Right atrium auricular region (tissue), 2 donors: Measurements from ENCODE around the gene CAMK1G. TPM values are rescaled to one million over a fixed set of nuclear protein-coding genes. Genes with fewer than 3 reads are reported as not detected.

Source experiments
- DNase-seq: peaks from one replicate; pipeline ENCODE4 v3.0.0-alpha.2; 2019; ENCODE audit warnings: low spot score
- H3K27ac ChIP-seq, 2 donors: fragments of 200-600 bp; sonication (generic); 1 replicate in 1 of 2; 2 replicates in 1 of 2; pipeline ENCODE4 v1.5.1; 2016 to 2019
- H3K27me3 ChIP-seq, 2 donors: fragments of 200-600 bp; sonication (generic); one replicate each; pipeline versions ENCODE4 v1.5.1 to v1.6.0; 2017 to 2019
- H3K36me3 ChIP-seq: fragments of 200-600 bp; sonication (generic); one replicate; pipeline ENCODE4 v1.5.1; 2016
- H3K4me1 ChIP-seq, 2 donors: fragments of 200-600 bp; sonication (generic); one replicate each; pipeline versions ENCODE4 v1.5.1 to v1.6.0; 2017 to 2019
- H3K4me3 ChIP-seq, 2 donors: fragments of 200-600 bp; sonication (generic); 1 replicate in 1 of 2; 2 replicates in 1 of 2; pipeline ENCODE4 v1.5.1; 2017 to 2019; ENCODE audit warnings: mild to moderate bottlenecking in 1 of 2, moderate library complexity in 1 of 2
- H3K9me3 ChIP-seq, 2 donors: fragments of 200-600 bp; sonication (generic); one replicate each; pipeline ENCODE4 v1.5.1; 2019
- total RNA-seq, 2 donors: library from RNA; depleted of rRNA; stranded (reverse); fragments of >200 nt; gene quantifications; one replicate each; pipeline ENCODE4 v1.1.0, GENCODE V29; 2016
- TF ChIP-seq, protein P1 (sequence below), 2 donors: fragments of 200-600 bp; sonication (generic); IDR thresholded peaks; one replicate each; pipeline ENCODE4 v1.5.1; 2019; ENCODE audit warnings: antibody characterized with exemption in 2 of 2

The CAMK1G gene
- total RNA-seq, 2 donors from 2014 or later, result 0.28 TPM; not detected in 1

DNA sequence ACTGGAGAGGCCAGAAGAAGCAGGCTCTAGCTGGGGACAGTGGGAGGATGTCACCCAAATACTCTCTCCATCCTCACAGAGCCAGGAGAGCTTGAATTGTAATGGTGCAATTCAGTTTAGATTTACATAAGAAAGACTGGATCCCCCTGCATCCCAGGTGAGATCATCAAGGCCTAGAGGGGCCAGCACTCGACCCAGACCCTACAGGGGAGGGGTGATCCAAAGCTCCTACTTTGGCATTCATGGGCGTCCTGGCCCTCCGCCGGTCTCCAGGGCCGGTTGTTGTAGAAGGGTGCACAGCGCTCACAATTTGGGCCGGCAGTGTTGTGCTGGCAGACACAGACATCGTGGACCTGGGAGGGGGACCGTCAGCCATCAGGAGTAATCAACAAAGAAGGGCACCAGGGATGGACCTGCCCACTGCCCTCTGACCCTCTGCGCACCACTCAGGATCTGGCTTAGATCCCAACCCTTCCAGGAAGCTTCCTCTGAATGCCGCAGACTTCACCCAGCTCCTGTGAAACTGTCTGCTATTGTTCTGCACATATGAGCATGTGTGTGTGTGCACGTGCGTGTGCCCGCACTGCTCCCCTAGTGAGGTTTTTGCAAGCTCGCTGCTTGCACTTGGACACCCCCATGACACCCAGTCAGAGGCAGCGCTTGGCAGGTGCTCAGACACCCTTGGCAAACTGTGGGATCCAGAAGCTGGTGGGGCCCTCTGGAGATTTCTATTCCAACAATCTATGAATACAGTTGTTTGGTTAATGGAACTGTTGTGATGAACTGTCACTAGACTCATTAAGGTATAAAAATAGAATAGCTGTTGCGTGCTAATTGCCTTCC, 47.1 kb downstream of the CAMK1G start:
- H3K27ac ChIP-seq, result peak overlapping the region; percentile 59 to 63
- H3K9me3 ChIP-seq, result no peaks in the 10 kb centered on the region
- TF ChIP-seq, protein P1, sequence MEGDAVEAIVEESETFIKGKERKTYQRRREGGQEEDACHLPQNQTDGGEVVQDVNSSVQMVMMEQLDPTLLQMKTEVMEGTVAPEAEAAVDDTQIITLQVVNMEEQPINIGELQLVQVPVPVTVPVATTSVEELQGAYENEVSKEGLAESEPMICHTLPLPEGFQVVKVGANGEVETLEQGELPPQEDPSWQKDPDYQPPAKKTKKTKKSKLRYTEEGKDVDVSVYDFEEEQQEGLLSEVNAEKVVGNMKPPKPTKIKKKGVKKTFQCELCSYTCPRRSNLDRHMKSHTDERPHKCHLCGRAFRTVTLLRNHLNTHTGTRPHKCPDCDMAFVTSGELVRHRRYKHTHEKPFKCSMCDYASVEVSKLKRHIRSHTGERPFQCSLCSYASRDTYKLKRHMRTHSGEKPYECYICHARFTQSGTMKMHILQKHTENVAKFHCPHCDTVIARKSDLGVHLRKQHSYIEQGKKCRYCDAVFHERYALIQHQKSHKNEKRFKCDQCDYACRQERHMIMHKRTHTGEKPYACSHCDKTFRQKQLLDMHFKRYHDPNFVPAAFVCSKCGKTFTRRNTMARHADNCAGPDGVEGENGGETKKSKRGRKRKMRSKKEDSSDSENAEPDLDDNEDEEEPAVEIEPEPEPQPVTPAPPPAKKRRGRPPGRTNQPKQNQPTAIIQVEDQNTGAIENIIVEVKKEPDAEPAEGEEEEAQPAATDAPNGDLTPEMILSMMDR (IDR thresholded peaks at IDR 0.05), result no peak
- H3K4me3 ChIP-seq, result no peak overlapping the region
- no peak for DNase-seq
- no peaks in the 10 kb centered on the region for H3K27me3 ChIP-seq
- H3K4me1 ChIP-seq, result peaks cover 3 to 47% of the 10 kb centered on the region in 2 donors
- H3K36me3 ChIP-seq, result no peaks in the 10 kb centered on the region

DNA sequence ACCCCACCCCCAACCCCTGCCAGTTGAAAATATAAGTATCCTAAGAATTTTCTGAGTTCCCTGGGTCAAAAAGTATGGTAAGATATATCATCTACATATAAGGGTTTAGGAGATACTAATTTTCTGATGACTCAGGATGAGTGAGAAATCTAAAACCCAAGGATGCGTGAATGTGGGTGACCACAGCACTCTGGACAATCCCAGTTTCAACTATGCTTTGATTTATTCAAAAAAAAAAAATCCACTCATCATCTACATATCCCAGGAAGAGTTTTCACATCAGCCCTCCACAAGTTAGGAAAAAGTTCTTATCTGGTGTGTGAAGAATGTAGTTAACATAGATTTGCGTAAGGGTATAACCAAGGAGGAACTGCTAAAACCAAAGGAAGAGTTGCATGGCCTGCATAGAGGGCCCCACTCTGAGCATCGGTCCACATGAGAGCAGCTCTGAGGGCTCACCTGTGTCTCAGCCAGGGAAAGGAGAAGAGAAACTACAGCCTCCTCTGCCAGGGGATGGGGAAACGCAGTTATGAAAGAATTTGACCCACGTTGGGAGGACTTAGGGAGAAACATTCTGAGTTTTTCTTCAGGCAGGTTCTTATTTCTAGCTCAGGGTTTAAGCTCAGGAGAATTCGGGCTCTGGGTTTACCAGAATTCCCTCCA, 50.0 kb downstream of the CAMK1G start:
- H3K27me3 ChIP-seq, result no peaks in the 10 kb centered on the region

DNA sequence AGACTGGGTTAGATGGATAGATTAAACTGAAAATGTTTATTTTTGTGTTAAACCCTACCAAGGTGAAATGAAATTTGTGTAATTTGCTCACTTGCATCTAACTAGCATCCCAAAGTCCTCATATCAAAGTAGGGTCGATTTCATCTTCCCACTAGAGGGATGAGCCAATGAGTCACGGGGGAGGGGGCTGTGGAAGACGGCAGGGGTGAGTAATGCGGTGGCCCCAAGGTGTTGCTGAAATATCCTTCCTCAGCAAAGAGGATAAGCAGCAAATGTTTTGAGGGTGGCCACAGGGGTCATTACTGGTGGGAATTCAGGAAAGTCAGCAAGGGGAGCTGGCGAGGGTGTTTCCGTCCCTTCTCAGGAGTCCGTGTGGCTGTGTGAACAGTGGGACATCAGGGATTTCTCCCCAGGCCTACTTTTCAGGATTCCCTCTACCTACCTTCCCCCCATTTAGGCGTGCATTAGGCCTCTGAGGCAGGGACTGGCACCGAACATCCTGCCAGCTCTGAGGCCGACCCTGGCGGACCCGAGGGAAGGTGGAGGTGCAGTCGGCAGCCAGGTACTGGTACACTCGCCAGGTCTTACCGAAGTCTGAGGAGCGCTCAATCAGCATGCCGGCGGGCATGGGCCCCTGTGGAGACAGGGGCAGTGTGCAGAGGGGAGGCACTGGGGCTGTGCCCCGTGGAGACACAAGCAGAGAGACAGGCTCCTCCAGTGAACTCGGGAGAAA, 50.7 kb downstream of the CAMK1G start:
- H3K36me3 ChIP-seq, result no peaks in the 10 kb centered on the region
- TF ChIP-seq, protein P1 (IDR thresholded peaks at IDR 0.05), result no peak
- H3K4me1 ChIP-seq, result peaks cover 3 to 24% of the 10 kb centered on the region in 2 donors
- H3K27me3 ChIP-seq, result no peaks in the 10 kb centered on the region
- H3K4me3 ChIP-seq, result no peak overlapping the region
- H3K27ac ChIP-seq, result no peak overlapping the region
- DNase-seq, result no peak
- H3K9me3 ChIP-seq, result no peaks in the 10 kb centered on the region

More for the DNA sequence above, 50.0 kb downstream of the CAMK1G start:
- peaks cover 3 to 24% of the 10 kb centered on the region in 2 donors for H3K4me1 ChIP-seq
- no peak overlapping the region for H3K4me3 ChIP-seq
- no peak overlapping the region for H3K27ac ChIP-seq
- DNase-seq, result no peak
- TF ChIP-seq, protein P1 (IDR thresholded peaks at IDR 0.05), result no peak
- no peaks in the 10 kb centered on the region for H3K9me3 ChIP-seq
- no peaks in the 10 kb centered on the region for H3K36me3 ChIP-seq

DNA sequence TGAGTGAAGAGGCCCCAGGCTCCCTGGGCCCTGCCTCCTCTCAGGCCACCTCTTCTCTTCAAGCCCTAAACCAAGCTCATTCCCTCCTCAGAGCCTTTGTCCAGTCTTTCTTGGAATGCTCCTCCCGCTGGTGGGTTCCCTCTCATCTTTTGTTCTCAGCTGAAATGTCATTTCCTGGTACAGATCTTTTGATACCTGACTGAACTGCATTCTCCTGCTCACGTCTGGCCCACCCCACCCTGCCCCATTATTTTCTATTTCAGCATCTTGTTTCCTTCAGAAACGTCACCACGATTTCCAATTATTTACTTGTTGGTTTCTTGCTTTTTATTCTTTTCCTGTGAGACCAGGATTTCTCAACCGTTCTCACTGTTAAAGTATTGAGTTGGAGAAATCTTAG, 52.3 kb downstream of the CAMK1G start:
- H3K4me1 ChIP-seq, result peaks cover 3 to 10% of the 10 kb centered on the region in 2 donors
- H3K27me3 ChIP-seq, result no peaks in the 10 kb centered on the region
- H3K4me3 ChIP-seq, result no peak overlapping the region
- TF ChIP-seq, protein P1 (IDR thresholded peaks at IDR 0.05), result no peak
- no peaks in the 10 kb centered on the region for H3K36me3 ChIP-seq
- no peak overlapping the region for H3K27ac ChIP-seq
- DNase-seq, result no peak
- no peaks in the 10 kb centered on the region for H3K9me3 ChIP-seq

DNA sequence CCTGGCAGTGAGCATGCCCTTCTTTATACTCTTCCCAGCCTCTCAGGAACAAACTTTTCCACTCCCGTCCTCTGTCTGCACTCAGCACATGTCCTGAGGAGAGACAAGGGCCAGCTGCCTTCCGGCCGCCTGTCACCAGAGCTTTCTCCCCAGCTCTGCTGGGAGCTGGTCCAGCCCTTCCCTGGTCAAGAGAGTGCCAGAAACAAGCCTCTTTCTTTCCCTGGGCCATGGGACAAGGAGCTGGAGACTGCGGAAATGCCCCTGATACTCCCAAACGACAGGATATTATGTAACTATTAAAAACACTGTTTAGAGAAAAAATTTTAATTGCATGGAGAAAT, 58.3 kb downstream of the CAMK1G start:
- H3K4me1 ChIP-seq, result peaks cover 0 to 59% of the 10 kb centered on the region in 2 donors
- H3K27me3 ChIP-seq, result no peaks in the 10 kb centered on the region
- no peaks in the 10 kb centered on the region for H3K9me3 ChIP-seq
- TF ChIP-seq, protein P1 (IDR thresholded peaks at IDR 0.05), result no peak
- H3K36me3 ChIP-seq, result no peaks in the 10 kb centered on the region
- H3K4me3 ChIP-seq, result no peak overlapping the region
- DNase-seq, result peak; percentile 86
- peak overlapping the region; percentile 86 to 93 for H3K27ac ChIP-seq
